HG02885 (cell line): ENCODE results near the gene SNED1.

ENCODE experiments used
- ATAC-seq: cut with Tn5 transposase; IDR thresholded peaks from one replicate; pipeline ENCODE4 v1.9.1; 2021; ENCODE audit warnings: mild to moderate bottlenecking; ENCODE audit not compliant: unreplicated experiment, poor library complexity

Gene SNED1

GRCh38 chr2:241118737-241119505 is 120.5 kb downstream of the SNED1 start:
- no peak for ATAC-seq

DNA sequence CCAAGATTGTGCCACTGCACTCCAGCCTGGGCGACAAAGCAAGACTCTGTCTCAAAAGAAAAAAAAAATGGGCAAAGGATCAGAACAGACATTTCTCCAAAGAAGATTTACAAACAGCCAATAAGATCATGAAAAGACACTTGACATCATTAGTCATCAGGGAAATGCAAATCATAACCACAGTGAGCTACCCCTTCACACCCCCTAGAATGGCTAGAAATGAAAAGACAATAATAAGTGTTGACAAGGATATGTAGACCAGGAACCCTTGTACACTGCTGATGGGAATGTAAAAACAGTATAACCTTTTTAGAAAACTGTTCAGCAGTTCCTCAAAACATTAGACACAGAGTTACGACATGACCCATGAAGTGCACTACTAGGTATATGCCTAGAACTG is 122.0 kb downstream of the SNED1 start:
- ATAC-seq: no peak

GRCh38 chr2:241121008-241121407 is 122.6 kb downstream of the SNED1 start:
- ATAC-seq: no peak

- ATAC-seq: no peak
Measured at GRCh38 chr2:241122376-241123002, 124.1 kb downstream of the SNED1 start.

- no peak for ATAC-seq
Measured at GRCh38 chr2:241123816-241124536, 125.6 kb downstream of the SNED1 start.

DNA sequence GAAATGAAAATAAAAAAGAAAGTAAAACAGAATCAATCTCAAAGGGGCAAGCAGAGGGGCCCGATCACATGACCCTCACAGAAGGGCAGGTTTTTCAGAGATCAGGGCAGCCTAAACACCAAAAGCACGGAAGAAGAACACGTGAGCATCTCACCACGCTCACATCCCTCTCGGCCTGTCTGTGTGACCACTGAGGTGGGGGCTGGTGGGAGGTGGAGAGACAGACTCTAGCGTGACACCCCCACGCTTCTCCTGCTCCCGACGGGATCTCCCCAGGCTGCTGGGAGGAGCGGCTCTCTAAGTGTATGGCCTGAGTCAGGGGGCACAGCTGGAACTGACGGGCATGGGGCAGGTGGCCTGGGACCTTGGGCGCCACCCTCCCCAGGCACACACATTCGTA is 127.2 kb downstream of the SNED1 start:
- ATAC-seq: no peak

- ATAC-seq: no peak
Measured at GRCh38 chr2:241126201-241126611, 127.8 kb downstream of the SNED1 start.

DNA sequence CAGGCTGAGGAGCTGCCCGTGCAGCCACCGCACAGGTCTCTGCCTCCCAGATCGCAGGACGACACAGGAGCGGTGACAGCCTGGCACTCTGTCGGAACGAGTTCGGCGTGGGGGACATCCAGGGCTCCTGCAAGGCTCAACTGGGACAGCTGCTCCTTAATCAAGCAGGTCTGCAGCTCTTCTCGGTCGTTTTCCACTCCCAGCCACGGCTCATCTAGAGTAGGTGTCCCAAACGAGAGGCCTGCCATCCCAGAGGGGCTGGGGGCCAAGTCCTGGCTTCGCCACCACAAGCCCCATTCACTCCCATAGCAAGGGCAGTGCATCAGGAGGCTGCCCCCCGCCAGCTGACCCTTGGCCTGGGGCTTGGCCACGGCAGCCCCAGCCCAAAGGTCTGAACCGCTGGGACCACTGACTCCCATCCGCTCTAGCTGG is 128.4 kb downstream of the SNED1 start:
- no peak for ATAC-seq

- ATAC-seq: no peak
Measured at GRCh38 chr2:241128266-241128665, 129.8 kb downstream of the SNED1 start.

DNA sequence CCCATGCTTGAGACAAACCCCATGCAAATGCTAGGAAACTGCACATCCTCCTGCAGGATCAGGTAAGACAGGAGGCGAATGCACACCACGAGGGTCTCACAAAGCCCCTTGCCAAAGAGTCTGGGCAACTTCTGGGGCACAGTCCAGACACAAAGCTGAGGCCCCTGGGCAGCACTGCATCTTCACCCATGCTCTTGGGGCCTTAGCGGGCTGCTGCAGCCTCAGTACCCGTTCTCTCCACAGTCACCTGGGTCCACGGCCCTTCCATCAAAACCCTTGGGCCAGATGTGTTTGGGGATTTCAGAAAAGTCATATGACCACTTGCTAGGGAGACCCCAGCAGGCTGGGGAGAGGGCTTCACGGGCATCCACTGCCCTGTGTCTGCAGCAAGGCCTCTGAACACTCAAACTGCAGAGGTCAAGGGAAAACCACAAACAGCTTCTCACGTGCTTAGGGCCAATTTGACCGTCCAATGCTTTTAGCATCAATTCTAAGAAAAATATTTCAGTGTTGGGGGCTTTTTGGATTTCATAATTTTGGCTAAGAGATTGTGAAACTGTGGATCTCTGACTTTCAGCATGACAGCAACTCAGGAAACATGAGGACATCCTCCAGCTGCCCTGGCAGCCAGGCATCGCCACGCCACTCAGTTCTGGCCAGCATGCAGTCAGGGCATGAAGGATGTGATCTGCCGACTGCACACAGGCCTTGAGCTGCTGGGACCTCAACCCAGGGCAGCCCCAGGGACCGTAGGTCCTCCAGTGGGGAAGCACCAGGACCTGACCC is 130.9 kb downstream of the SNED1 start:
- no peak for ATAC-seq

GRCh38 chr2:241130316-241130715 is 131.9 kb downstream of the SNED1 start:
- ATAC-seq: no peak

- no peak for ATAC-seq
Measured at GRCh38 chr2:241131531-241131930, 133.1 kb downstream of the SNED1 start.

DNA sequence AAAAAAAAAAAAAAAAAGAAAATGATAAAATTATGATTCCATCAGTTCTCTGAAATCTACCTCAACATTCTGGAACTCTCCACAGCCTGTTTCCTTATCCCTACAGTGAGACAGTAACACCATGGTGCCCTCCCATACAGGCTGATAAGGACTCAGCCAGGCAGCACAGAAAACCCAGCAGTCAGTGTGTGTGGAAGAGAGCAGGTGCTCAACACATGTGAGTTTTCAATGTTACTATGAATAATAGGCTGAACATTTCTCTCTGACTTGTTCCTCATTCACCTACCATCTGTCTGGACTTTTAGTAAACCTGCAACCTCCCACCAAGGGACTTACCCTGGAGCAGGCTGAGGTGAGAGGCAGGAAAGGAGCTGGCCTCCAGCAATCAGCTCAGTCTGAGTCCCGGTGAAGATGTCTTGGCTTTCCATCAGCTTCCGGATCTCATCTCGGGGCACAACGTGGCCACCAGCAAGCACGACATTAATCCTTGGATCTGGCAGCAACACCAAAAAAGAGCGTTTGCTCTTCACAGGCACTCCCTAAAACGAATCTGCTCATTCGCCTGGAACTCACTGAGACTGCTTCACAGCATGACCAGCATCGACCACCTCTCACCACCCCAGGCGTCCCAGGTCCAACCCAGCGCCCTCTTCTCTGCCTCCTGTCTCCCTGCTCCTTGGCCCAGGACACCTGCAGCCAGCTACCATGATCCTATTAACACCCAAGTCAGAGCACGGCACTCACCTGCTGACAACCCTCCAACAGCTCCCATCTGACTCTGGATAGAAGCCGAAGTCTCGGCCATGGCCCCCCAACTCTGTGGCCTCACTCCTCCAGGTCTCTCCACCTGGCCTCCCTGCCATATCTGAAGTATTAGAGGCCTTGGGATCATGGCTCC is 134.4 kb downstream of the SNED1 start:
- ATAC-seq: no peak

DNA sequence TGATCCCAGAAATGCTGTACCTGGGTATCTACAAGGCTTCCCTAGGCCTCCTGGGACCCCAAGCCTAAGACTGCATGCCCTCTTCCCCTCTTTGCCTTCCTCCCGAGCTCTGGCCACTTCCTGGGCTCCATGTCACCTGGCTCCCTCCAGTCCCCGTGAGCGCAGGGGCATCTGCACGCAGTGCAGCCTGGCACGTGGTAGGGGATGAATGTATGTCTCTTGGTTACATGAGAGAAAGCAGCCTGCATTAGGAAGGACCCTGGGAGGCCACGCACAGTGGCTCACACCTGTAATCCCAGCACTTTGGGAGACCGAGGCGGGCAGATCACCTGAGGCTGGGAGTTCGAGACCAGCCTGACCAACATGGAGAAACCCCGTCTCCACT is 135.0 kb downstream of the SNED1 start:
- ATAC-seq: no peak

GRCh38 chr2:241134711-241135110 is 136.3 kb downstream of the SNED1 start:
- no peak for ATAC-seq

DNA sequence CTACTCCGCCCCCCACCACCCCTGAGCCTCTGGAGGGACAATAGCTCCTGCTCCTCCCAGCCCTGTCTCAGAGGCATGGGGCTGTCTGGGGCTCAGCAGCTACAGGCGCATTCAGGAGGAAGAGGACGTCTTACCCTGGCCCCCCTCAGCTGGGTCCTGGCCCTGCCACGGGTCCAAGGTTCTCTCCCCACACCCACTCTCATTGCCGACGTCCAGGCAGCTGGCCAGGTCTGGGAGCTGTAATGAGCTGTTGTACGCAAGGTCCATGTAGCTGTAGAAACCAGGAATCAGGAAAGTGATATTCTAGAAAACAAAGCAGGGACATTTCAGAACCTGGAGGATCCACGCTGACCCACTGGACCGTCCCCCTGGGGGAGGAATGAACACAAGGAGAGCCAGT is 137.3 kb downstream of the SNED1 start:
- ATAC-seq: no peak

DNA sequence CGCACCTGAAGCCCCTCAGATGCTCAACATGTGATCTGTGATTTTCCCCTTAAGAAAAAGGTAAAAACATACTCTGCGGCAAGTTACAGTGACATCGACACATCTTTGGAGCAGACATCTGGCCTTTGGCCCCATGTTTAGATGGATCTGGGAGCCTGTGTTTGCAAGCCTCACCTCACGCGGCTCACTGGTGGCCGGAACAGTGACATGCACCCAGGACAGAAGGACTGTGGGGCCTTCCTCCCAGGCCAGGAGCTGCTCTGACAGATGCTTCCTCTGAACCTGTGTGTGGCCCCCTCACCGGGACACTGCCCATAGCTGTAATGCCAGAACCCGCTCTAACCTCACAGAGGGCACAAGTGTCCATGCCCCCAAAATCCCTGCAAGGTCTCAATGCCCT is 137.8 kb downstream of the SNED1 start:
- ATAC-seq: no peak

DNA sequence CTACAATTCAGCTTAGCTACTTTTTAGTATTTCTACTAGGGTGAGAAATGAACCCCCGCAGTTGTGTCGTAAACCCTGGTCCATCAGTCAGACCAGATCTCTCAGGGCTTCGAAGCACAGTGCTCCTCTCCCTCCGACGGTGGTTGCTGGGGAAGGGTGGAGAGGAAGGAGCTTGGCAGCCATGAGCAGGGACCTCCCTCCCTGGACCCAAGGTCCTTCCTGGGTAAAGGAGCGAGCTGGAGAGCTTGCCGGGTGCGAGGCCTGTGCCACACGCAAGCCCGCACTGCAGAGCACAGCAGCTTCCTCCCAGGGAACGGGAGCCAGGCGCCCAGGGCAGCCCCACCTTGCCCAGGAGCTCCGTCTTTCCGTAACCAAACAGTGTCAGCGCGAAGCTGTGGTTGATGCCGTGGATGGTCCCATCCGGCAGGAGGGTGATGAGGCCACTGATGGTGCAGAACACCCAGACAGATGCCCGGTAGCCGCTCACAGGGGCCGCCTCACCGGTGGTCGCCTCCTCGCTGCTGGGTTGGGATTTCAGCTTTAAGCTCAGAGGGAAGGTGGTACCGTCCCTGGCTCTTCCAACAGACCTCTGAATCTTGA is 138.3 kb downstream of the SNED1 start:
- ATAC-seq: no peak
